Smooth muscle cell (in vitro differentiated cells): ENCODE results near the gene SKIL. TPM values are rescaled to one million over a fixed set of nuclear protein-coding genes. Genes with fewer than 3 reads are reported as not detected.

Source experiments
- DNase-seq: peaks from one replicate; lab custom pipeline; 2025; ENCODE audit not compliant: unreplicated experiment; lab: John Stamatoyannopoulos, UW
- H2AFZ ChIP-seq: fragments of 200-600 bp; sonication (generic); 2 replicates; pipeline ENCODE4 v1.6.0; 2016; ENCODE audit warnings: antibody characterized with exemption, low read depth, mild to moderate bottlenecking
- H3F3A ChIP-seq: fragments of 200-600 bp; sonication (generic); 2 replicates; pipeline ENCODE4 v1.6.0; 2017; ENCODE audit warnings: antibody characterized with exemption, low read depth
- H3K27ac ChIP-seq: fragments of 200-600 bp; sonication (generic); 2 replicates; pipeline ENCODE4 v1.5.1; 2016; ENCODE audit warnings: low read depth, mild to moderate bottlenecking
- H3K27me3 ChIP-seq: fragments of 200-600 bp; sonication (generic); 2 replicates; pipeline ENCODE4 v1.6.1; 2016; ENCODE audit warnings: low read depth, mild to moderate bottlenecking
- H3K36me3 ChIP-seq: fragments of 200-600 bp; sonication (generic); 2 replicates; pipeline ENCODE4 v1.5.1; 2016; ENCODE audit warnings: low read depth
- H3K4me1 ChIP-seq: fragments of 200-600 bp; sonication (generic); 2 replicates; pipeline ENCODE4 v1.5.1; 2016; ENCODE audit warnings: low read depth
- H3K4me2 ChIP-seq: fragments of 200-600 bp; sonication (generic); 2 replicates; pipeline ENCODE4 v1.6.0; 2016; ENCODE audit warnings: mild to moderate bottlenecking
- H3K4me3 ChIP-seq: fragments of 200-600 bp; sonication (generic); 2 replicates; pipeline ENCODE4 v1.5.1; 2016; ENCODE audit warnings: mild to moderate bottlenecking
- H3K79me2 ChIP-seq: fragments of 200-600 bp; sonication (generic); 2 replicates; pipeline ENCODE4 v1.6.0; 2016; ENCODE audit warnings: low read depth, mild to moderate bottlenecking
- H3K9ac ChIP-seq: fragments of 200-600 bp; sonication (generic); 2 replicates; pipeline ENCODE4 v1.6.0; 2016; ENCODE audit warnings: low read depth
- H3K9me3 ChIP-seq: fragments of 200-600 bp; sonication (generic); replicated peaks from 2 replicates; pipeline ENCODE4 v1.5.1; 2016; ENCODE audit warnings: low read depth
- H4K20me1 ChIP-seq: fragments of 200-600 bp; sonication (generic); 2 replicates; pipeline ENCODE4 v1.6.0; 2016; ENCODE audit warnings: low read depth
- CTCF ChIP-seq: fragments of 200-600 bp; sonication (generic); IDR thresholded peaks from 2 replicates; pipeline ENCODE4 v1.5.1; 2017; ENCODE audit warnings: borderline replicate concordance, mild to moderate bottlenecking, antibody characterized with exemption; ENCODE audit not compliant: insufficient read depth, poor library complexity, severe bottlenecking
- WGBS: methylation state at CpG from one replicate; pipeline ENCODE4 v1.1.7; 2016; ENCODE audit warnings: low lambda C conversion rate; 5-methylcytosine and 5-hydroxymethylcytosine counted together
- polyA plus RNA-seq: library from polyadenylated mRNA; unstranded; fragments of >200 nt; fragmentation: Nextera tagmentation; extraction: Ambion mirVana; gene quantifications from 2 replicates; pipeline ENCODE4 v1.2.1, GENCODE V29; 2016
- total RNA-seq: library from RNA; depleted of rRNA; stranded (reverse); fragments of >200 nt; gene quantifications from 2 replicates; pipeline ENCODE4 v1.2.3, GENCODE V29; 2014

The SKIL gene
- total and polyA plus RNA-seq, 2 experiments from 2014 or later = 22.0 to 167 TPM

DNA sequence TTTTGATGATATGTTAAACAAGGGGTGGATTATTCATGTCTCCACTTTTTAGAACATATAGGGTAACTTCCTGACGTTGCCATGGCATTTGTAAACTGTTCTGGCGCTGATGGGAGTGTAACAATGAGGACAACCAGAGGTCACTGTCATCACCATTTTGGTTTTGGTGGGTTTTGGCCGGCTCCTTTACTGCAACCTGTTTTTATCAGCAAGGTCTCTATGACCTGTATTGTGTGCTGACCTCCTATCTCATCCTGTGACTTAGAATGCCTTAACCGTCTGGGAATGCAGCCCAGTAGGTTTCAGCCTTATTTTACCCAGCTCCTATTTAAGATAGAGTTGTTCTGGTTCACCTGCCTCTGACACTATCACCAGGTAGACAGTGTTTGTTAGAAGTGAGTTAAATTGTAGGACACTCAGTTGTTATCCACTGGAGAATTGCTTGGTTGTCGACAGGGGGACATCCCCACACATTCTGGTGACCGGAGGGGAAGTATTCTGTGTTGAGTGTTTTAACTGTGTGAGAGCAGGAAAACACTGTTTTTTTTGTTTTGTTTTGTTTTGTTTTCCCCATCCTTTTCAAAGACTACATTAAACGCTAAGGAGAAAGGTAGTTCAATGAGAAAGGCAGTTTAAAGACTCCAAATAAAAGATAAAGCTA, 36.9 kb upstream of the SKIL start:
- 63% methylated on average over 7 of the region's 7 CpGs for WGBS
- peak overlapping the region; percentile 98 for H3K27ac ChIP-seq
- no peak for TF ChIP-seq CTCF
- peak overlapping the region; percentile 87 for H3K9ac ChIP-seq
- H3K27me3 ChIP-seq = no peaks in the 10 kb centered on the region
- no peak overlapping the region for H3K4me3 ChIP-seq
- no peak overlapping the region for H2AFZ ChIP-seq
- H3F3A ChIP-seq = no peaks in the 10 kb centered on the region
- H3K4me2 ChIP-seq = no peak overlapping the region
- no peaks in the 10 kb centered on the region for H3K9me3 ChIP-seq
- no peaks in the 10 kb centered on the region for H4K20me1 ChIP-seq
- no peaks in the 10 kb centered on the region for H3K36me3 ChIP-seq
- no peak for DNase-seq
- no peaks in the 10 kb centered on the region for H3K79me2 ChIP-seq
- H3K4me1 ChIP-seq = peaks cover 5% of the 10 kb centered on the region

GRCh38 chr3:170321321-170322034, 36.0 kb upstream of the SKIL start:
- peak overlapping the region; percentile 60 for H3K4me2 ChIP-seq
- peaks cover 5% of the 10 kb centered on the region for H3K4me1 ChIP-seq
- no peak overlapping the region for H3K4me3 ChIP-seq
- H3F3A ChIP-seq = no peaks in the 10 kb centered on the region
- H3K79me2 ChIP-seq = no peaks in the 10 kb centered on the region
- peak overlapping the region; percentile 87 for H3K9ac ChIP-seq
- no peak for TF ChIP-seq CTCF
- WGBS = 76% methylated on average over 11 of the region's 11 CpGs
- no peak for DNase-seq
- H2AFZ ChIP-seq = no peak overlapping the region
- no peaks in the 10 kb centered on the region for H3K27me3 ChIP-seq
- H3K36me3 ChIP-seq = no peaks in the 10 kb centered on the region
- no peaks in the 10 kb centered on the region for H4K20me1 ChIP-seq
- H3K9me3 ChIP-seq = no peaks in the 10 kb centered on the region
- H3K27ac ChIP-seq = peak overlapping the region; percentile 98

DNA sequence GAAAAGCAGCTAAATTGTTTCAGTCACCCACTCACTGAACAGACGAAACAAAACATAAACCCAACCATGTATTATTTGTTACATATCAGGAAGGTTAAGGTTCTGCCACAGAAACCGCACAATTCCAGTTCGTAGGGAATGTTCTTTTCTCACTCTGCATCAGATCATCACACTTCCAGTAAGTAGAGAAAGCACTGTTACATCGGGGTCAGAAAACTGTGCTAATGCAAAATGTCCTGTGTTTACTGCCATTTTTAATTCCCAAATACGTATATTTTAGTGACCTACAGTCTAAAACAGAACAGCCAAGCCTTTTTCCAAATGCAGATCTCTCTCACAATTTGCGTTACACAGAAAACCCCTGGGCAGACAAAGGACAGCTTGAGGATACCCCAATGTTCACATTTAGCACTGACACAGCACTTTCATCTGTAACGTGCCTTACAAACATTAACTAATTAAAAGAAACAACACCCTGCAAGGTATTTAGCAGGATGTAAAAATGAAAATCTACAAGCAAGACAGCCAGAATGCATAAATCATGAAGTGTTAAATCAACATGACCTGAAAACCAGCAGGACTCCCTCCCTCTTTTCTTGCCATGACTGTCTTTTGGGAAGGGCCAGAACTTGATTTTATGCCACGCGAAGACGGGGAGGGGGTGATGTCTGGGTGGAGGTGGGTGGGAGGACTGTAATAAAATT, 34.8 kb upstream of the SKIL start:
- H3K4me3 ChIP-seq = no peak overlapping the region
- TF ChIP-seq CTCF = no peak
- no peaks in the 10 kb centered on the region for H4K20me1 ChIP-seq
- H3F3A ChIP-seq = no peaks in the 10 kb centered on the region
- no peaks in the 10 kb centered on the region for H3K36me3 ChIP-seq
- H3K4me2 ChIP-seq = peak overlapping the region; percentile 60
- H3K79me2 ChIP-seq = no peaks in the 10 kb centered on the region
- DNase-seq = no peak
- peak overlapping the region; percentile 98 for H3K27ac ChIP-seq
- no peaks in the 10 kb centered on the region for H3K9me3 ChIP-seq
- H3K27me3 ChIP-seq = no peaks in the 10 kb centered on the region
- H3K9ac ChIP-seq = peak overlapping the region; percentile 87
- 64% methylated on average over 10 of the region's 10 CpGs for WGBS
- peak overlapping the region; percentile 66 for H2AFZ ChIP-seq
- H3K4me1 ChIP-seq = peaks cover 5% of the 10 kb centered on the region
